H1 (cell line): ENCODE measurements around the gene SMAD6. TPM values are rescaled to one million over a fixed set of nuclear protein-coding genes. Genes with fewer than 3 reads are reported as not detected.

ENCODE experiments used
- CTCF ChIA-PET: fragments of 300-600 bp; sonication (Branson Sonifier 250); formaldehyde crosslinking; loops from one replicate; lab custom pipeline; 2021; ENCODE audit not compliant: partially characterized antibody; lab: Charles Lee
- POLR2A ChIA-PET: fragments of 300-600 bp; sonication (Branson Sonifier 250); formaldehyde crosslinking; loops from one replicate; lab custom pipeline; 2021; ENCODE audit warnings: inconsistent platforms; ENCODE audit not compliant: partially characterized antibody; lab: Charles Lee
- DNase-seq, 2 experiments: peaks; one replicate each; pipeline versions ENCODE4 v3.0.0 to v3.0.0-alpha.2; 2010 to 2022; ENCODE audit warnings: low spot score in 2 of 2, low read depth in 1 of 2, mixed read lengths in 1 of 2
- FAIRE-seq: peaks from 2 replicates; lab custom pipeline; 2011; peaks lifted over from hg19 to GRCh38; lab: Jason Lieb, UNC
- H2AFZ ChIP-seq: 2 replicates; pipeline ENCODE4 v1.8.1; 2012; ENCODE audit warnings: low read length, inconsistent platforms
- H2AK5ac ChIP-seq: 2 replicates; pipeline ENCODE4 v1.6.1; 2013; ENCODE audit warnings: low read depth, low read length
- H2BK120ac ChIP-seq: replicated peaks from 2 replicates; pipeline ENCODE3; 2013; ENCODE audit warnings: low read depth, low read length, inconsistent platforms
- H2BK12ac ChIP-seq: 2 replicates; pipeline ENCODE4 v1.6.1; 2013; ENCODE audit warnings: low read depth, low read length
- H2BK15ac ChIP-seq: 2 replicates; pipeline ENCODE4 v1.6.1; 2013; ENCODE audit warnings: low read length
- H2BK20ac ChIP-seq: 2 replicates; pipeline ENCODE4 v1.6.1; 2013; ENCODE audit warnings: low read length
- H2BK5ac ChIP-seq: 2 replicates; pipeline ENCODE4 v1.6.1; 2013; ENCODE audit warnings: low read depth, low read length
- H3K14ac ChIP-seq: 2 replicates; pipeline ENCODE4 v1.6.1; 2013; ENCODE audit warnings: inconsistent platforms; ENCODE audit not compliant: insufficient read length
- H3K18ac ChIP-seq: 2 replicates; pipeline ENCODE4 v1.6.1; 2013; ENCODE audit warnings: low read length; ENCODE audit errors: extremely low read depth
- H3K23ac ChIP-seq: 2 replicates; pipeline ENCODE4 v1.6.1; 2013; ENCODE audit warnings: inconsistent platforms; ENCODE audit not compliant: insufficient read length
- H3K23me2 ChIP-seq: 2 replicates; pipeline ENCODE4 v1.6.1; 2013; ENCODE audit warnings: low read depth, low read length
- H3K27ac ChIP-seq: 2 replicates; pipeline ENCODE4 v1.6.1; 2011; ENCODE audit warnings: low read depth, low read length, inconsistent platforms
- H3K27me3 ChIP-seq, 4 experiments: replicated peaks in 1 of 4; 1 replicate in 1 of 4; 2 replicates in 3 of 4; pipeline versions ENCODE4 v1.6.1 to v1.8.1; 2011 to 2013; ENCODE audit warnings: low read length in 3 of 4, mild to moderate bottlenecking in 3 of 4, inconsistent platforms in 2 of 4, mixed read lengths in 2 of 4, moderate library complexity in 1 of 4; ENCODE audit not compliant: control insufficient read depth in 3 of 4, insufficient read depth in 3 of 4; ENCODE audit errors: extremely low read depth in 1 of 4
- H3K36me3 ChIP-seq, 4 experiments: 2 replicates each; pipeline versions ENCODE4 v1.6.1 to v1.8.1; 2011 to 2013; ENCODE audit warnings: mild to moderate bottlenecking in 4 of 4, low read length in 3 of 4, moderate library complexity in 2 of 4, control low read depth in 1 of 4, inconsistent platforms in 1 of 4; ENCODE audit not compliant: insufficient read depth in 4 of 4, control insufficient read depth in 2 of 4
- H3K4ac ChIP-seq: replicated peaks from 2 replicates; pipeline ENCODE3; 2013; ENCODE audit warnings: low read length, low read depth, mixed read lengths, inconsistent platforms; ENCODE audit not compliant: insufficient read length
- H3K4me1 ChIP-seq, 4 experiments: replicated peaks in 1 of 4; 1 replicate in 1 of 4; 2 replicates in 3 of 4; pipeline versions ENCODE4 v1.6.1 to v1.8.1; 2011 to 2013; ENCODE audit warnings: low read length in 3 of 4, inconsistent platforms in 2 of 4, mixed read lengths in 1 of 4; ENCODE audit not compliant: insufficient read depth in 4 of 4, control insufficient read depth in 3 of 4
- H3K4me2 ChIP-seq, 2 experiments: 2 replicates each; pipeline versions ENCODE4 v1.6.1 to v1.8.1; 2011 to 2013; ENCODE audit warnings: low read depth in 2 of 2, low read length in 2 of 2, control low read depth in 1 of 2, inconsistent platforms in 1 of 2, mild to moderate bottlenecking in 1 of 2; ENCODE audit not compliant: insufficient read depth in 1 of 2
- H3K4me3 ChIP-seq, 4 experiments: fragments of 200-600, 300-600 bp in 1 of 4; sonication (generic), shearing (Covaris generic), sonication (Bioruptor Twin) in 1 of 4; 2 replicates each; pipeline versions ENCODE4 v1.5.1 to v1.8.1; 2011 to 2016; ENCODE audit warnings: low read length in 4 of 4, low read depth in 3 of 4, control low read depth in 2 of 4, inconsistent platforms in 2 of 4, mild to moderate bottlenecking in 2 of 4, mixed read lengths in 1 of 4, moderate library complexity in 1 of 4; ENCODE audit not compliant: insufficient read depth in 2 of 4; ENCODE audit errors: extremely low read depth in 1 of 4
- H3K56ac ChIP-seq: replicated peaks from 2 replicates; pipeline ENCODE3; 2013; ENCODE audit warnings: low read depth, mild to moderate bottlenecking, mixed read lengths, low read length, inconsistent platforms; ENCODE audit not compliant: insufficient read length
- H3K79me1 ChIP-seq: 2 replicates; pipeline ENCODE4 v1.6.1; 2013; ENCODE audit warnings: low read depth, low read length, control low read depth
- H3K79me2 ChIP-seq, 2 experiments: 2 replicates each; pipeline versions ENCODE4 v1.6.1 to v1.8.1; 2012 to 2013; ENCODE audit warnings: low read length in 2 of 2, mild to moderate bottlenecking in 2 of 2, inconsistent platforms in 1 of 2; ENCODE audit not compliant: insufficient read depth in 2 of 2, control insufficient read depth in 1 of 2
- H3K9ac ChIP-seq, 4 experiments: replicated peaks in 1 of 4; 1 replicate in 1 of 4; 2 replicates in 3 of 4; pipeline versions ENCODE4 v1.6.1 to v1.8.1; 2011 to 2013; ENCODE audit warnings: low read depth in 3 of 4, low read length in 3 of 4, control low read depth in 2 of 4, mild to moderate bottlenecking in 2 of 4, moderate library complexity in 2 of 4, inconsistent platforms in 1 of 4; ENCODE audit errors: extremely low read depth in 1 of 4
- H3K9me3 ChIP-seq, 2 experiments: 2 replicates each; pipeline versions ENCODE4 v1.6.1 to v1.8.1; 2012 to 2013; ENCODE audit warnings: mild to moderate bottlenecking in 2 of 2, moderate library complexity in 2 of 2, control low read depth in 1 of 2, inconsistent platforms in 1 of 2, low read depth in 1 of 2, low read length in 1 of 2, mixed read lengths in 1 of 2; ENCODE audit not compliant: insufficient read depth in 2 of 2
- H4K20me1 ChIP-seq, 2 experiments: replicated peaks in 1 of 2; 2 replicates each; pipeline versions ENCODE3 to v1.8.1; 2011 to 2013; ENCODE audit warnings: inconsistent platforms in 2 of 2, low read length in 2 of 2, mild to moderate bottlenecking in 1 of 2; ENCODE audit not compliant: insufficient read depth in 2 of 2, control insufficient read depth in 1 of 2
- H4K5ac ChIP-seq: 2 replicates; pipeline ENCODE4 v1.6.1; 2013; ENCODE audit warnings: low read length, low read depth, mixed read lengths, inconsistent platforms; ENCODE audit not compliant: insufficient read length
- H4K8ac ChIP-seq: 2 replicates; pipeline ENCODE4 v1.8.0; 2013; ENCODE audit warnings: mild to moderate bottlenecking, moderate library complexity, low read length, inconsistent platforms; ENCODE audit not compliant: insufficient read depth; ENCODE audit errors: extremely low read depth
- H4K91ac ChIP-seq: replicated peaks from 2 replicates; pipeline ENCODE3; 2013; ENCODE audit warnings: low read length, mixed read lengths, inconsistent platforms; ENCODE audit not compliant: insufficient read length
- ASH2L ChIP-seq: fragments of 200-600, 300-600 bp; sonication (generic); IDR thresholded peaks from one replicate; pipeline ENCODE4 v1.7.1; 2017; ENCODE audit warnings: low read length
- CBX5 ChIP-seq: fragments of 300-800, 300-1000 bp; sonication (generic); IDR thresholded peaks from 2 replicates; pipeline ENCODE4 v1.7.1; 2016; ENCODE audit warnings: antibody characterized with exemption, low read length, low read depth
- CREB1 ChIP-seq: IDR thresholded peaks from 2 replicates; pipeline ENCODE4 v1.6.1; 2012; ENCODE audit warnings: inconsistent platforms
- EZH2 ChIP-seq: fragments of 200-600 bp; sonication (generic); IDR thresholded peaks from 2 replicates; pipeline ENCODE4 v1.7.1; 2012; ENCODE audit warnings: low read depth, mild to moderate bottlenecking, moderate library complexity, low read length, inconsistent platforms; ENCODE audit not compliant: severe bottlenecking
- GTF2F1 ChIP-seq: IDR thresholded peaks from 2 replicates; pipeline ENCODE4 v1.6.1; 2012; ENCODE audit warnings: low read depth, low read length, improper control_type of control experiment, borderline replicate concordance
- JUND ChIP-seq: IDR thresholded peaks from 2 replicates; pipeline ENCODE4 v1.6.1; 2011; ENCODE audit warnings: mild to moderate bottlenecking, improper control_type of control experiment, low read length
- KDM1A ChIP-seq: fragments of 200-600, 300-600 bp; sonication (generic); IDR thresholded peaks from 2 replicates; pipeline ENCODE4 v1.7.1; 2016; ENCODE audit warnings: mild to moderate bottlenecking, low read length, borderline replicate concordance
- KDM5A ChIP-seq: fragments of 200-600 bp; IDR thresholded peaks from 2 replicates; pipeline ENCODE4 v1.7.1; 2012; ENCODE audit warnings: mild to moderate bottlenecking, low read length, inconsistent platforms, mixed read lengths
- NANOG ChIP-seq: IDR thresholded peaks from 2 replicates; pipeline ENCODE4 v1.6.1; 2011; ENCODE audit warnings: low read length, low read depth, mild to moderate bottlenecking, inconsistent platforms; ENCODE audit not compliant: insufficient read depth, poor library complexity, severe bottlenecking
- POLR2A ChIP-seq, 2 experiments: IDR thresholded peaks; 1 replicate in 1 of 2; 2 replicates in 1 of 2; pipeline ENCODE4 v1.6.1; 2011; ENCODE audit warnings: low read depth in 2 of 2, low read length in 2 of 2, mild to moderate bottlenecking in 2 of 2; ENCODE audit errors: control extremely low read depth in 1 of 2
- SIN3A ChIP-seq, 2 experiments: IDR thresholded peaks in 1 of 2; conservative IDR thresholded peaks in 1 of 2; 2 replicates each; pipeline ENCODE4 v1.6.1; 2011 to 2012; ENCODE audit warnings: low read length in 2 of 2, improper control_type of control experiment in 1 of 2, low read depth in 1 of 2, mild to moderate bottlenecking in 1 of 2
- SIRT6 ChIP-seq: IDR thresholded peaks from one replicate; pipeline ENCODE4 v1.7.1; 2012; ENCODE audit warnings: low read length, inconsistent platforms
- SIX5 ChIP-seq: IDR thresholded peaks from 2 replicates; pipeline ENCODE4 v1.6.1; 2011; ENCODE audit warnings: mild to moderate bottlenecking, low read depth, low read length
- SP4 ChIP-seq: IDR thresholded peaks from 2 replicates; pipeline ENCODE4 v1.6.1; 2012; ENCODE audit warnings: low read length, inconsistent platforms
- SRF ChIP-seq: IDR thresholded peaks from 2 replicates; pipeline ENCODE4 v1.6.1; 2011; ENCODE audit warnings: mild to moderate bottlenecking, low read depth, low read length, moderate library complexity
- ZNF274 ChIP-seq: IDR thresholded peaks from 2 replicates; pipeline ENCODE4 v1.7.0; 2012; ENCODE audit warnings: low read length, borderline replicate concordance; ENCODE audit errors: extremely low read depth
- WGBS, 2 experiments: shearing (Covaris generic) in 1 of 2; methylation state at CpG; one replicate each; pipeline versions ENCODE4 v1.1.6 to v1.1.7; 2013 to 2015; ENCODE audit warnings: low lambda C conversion rate in 2 of 2, mixed read lengths in 2 of 2, inconsistent platforms in 1 of 2, low coverage in 1 of 2, missing lambda C conversion rate in 1 of 2; ENCODE audit not compliant: insufficient replicate concordance in 2 of 2, insufficient coverage in 1 of 2, insufficient read length in 1 of 2; ENCODE audit errors: extremely low coverage in 1 of 2, missing lambda C conversion rate in 1 of 2; 5-methylcytosine and 5-hydroxymethylcytosine counted together
- polyA plus RNA-seq, 7 experiments: library from polyadenylated mRNA; depleted of rRNA in 3 of 7; stranded (reverse) in 5 of 7; unstranded in 2 of 7; fragments of >200 nt in 5 of 7; fragments of 200-250 nt in 2 of 7; gene quantifications; 1 replicate in 5 of 7; 2 replicates in 1 of 7; 4 replicates in 1 of 7; pipeline versions ENCODE4 v1.2.1 to v1.2.3, GENCODE V29; 2011 to 2013; ENCODE audit warnings: missing spikeins in 2 of 7, mixed read lengths in 2 of 7
- total RNA-seq: library from RNA; stranded (reverse); fragmentation: NEBNext Ultra II Directional; extraction: Animal tissue kit (Norgen Biotek cat#: 25700); gene quantifications from 2 replicates; pipeline ENCODE4 v1.2.1, GENCODE V29; 2021

Gene SMAD6
- total and polyA plus RNA-seq, 2 of the 8 experiments (the other 6 are each of a cell fraction or from before 2014, with no cell fraction given) = 1.8 to 7.0 TPM

GRCh38 chr15:66796343-66796742 is 94.3 kb downstream of the SMAD6 start:
- Histone ChIP-seq H3K4me1 (no peaks in the 10 kb centered on the region), H3K4ac (no peak overlapping the region), H2BK12ac (no peak overlapping the region), H3K79me2 (no peaks in the 10 kb centered on the region), H3K27me3 (no peaks in the 10 kb centered on the region), H3K36me3 (no peaks in the 10 kb centered on the region), H4K91ac (no peak overlapping the region), H3K18ac (no peak overlapping the region), H3K4me2 (no peak overlapping the region), H2AFZ (no peak overlapping the region), H3K56ac (no peak overlapping the region), H2BK120ac (no peak overlapping the region), H3K14ac (no peak overlapping the region), H4K5ac (no peak overlapping the region), H3K23me2 (no peaks in the 10 kb centered on the region), H3K79me1 (no peaks in the 10 kb centered on the region), H3K27ac (no peak overlapping the region), H2BK20ac (no peak overlapping the region), H3K4me3 (no peak overlapping the region), H2BK5ac (no peak overlapping the region), H3K9ac (no peak overlapping the region), H3K9me3 (no peaks in the 10 kb centered on the region), H3K23ac (no peak overlapping the region), H4K20me1 (no peaks in the 10 kb centered on the region), H2AK5ac (no peak overlapping the region), H2BK15ac (no peak overlapping the region), H4K8ac (no peak overlapping the region)
- FAIRE-seq = no peak
- CTCF ChIA-PET = interaction anchor here (0.6 to 17.8 kb wide), 5 partner anchors 17 to 369 kb away, joined by 3 to 201 read pairs (median 4); no protein-coding TSS in a partner anchor
- 94% methylated on average over 1 of the region's 1 CpG; no CpG with 5 or more reads in 1 of the 2 experiments for WGBS, 2 experiments
- POLR2A ChIA-PET = no interaction called here
- DNase-seq = no peak
- TF ChIP-seq EZH2 (no peak), CBX5 (no peak), JUND (no peak), KDM5A (no peak), GTF2F1 (no peak), NANOG (no peak), CREB1 (no peak), SIX5 (no peak), SIRT6 (no peak), ASH2L (no peak), POLR2A (IDR thresholded peaks at IDR 0.05; ENCODE audit: control extremely low read depth in 1 of 2, low read depth in 2 of 2, low read length in 2 of 2) (no peak), SIN3A (conservative IDR thresholded peaks at IDR 0.05 in 1 of 2, IDR thresholded peaks at IDR 0.05 in 1 of 2; ENCODE audit: low read depth in 1 of 2, low read length in 2 of 2) (no peak), SP4 (no peak), SRF (no peak), ZNF274 (no peak), KDM1A (no peak)
